Jurkat, Clone E6-1 (cell line): ENCODE results near the gene TCIRG1.
A peak's percentile ranks its signal among the peaks of the same experiment; 100 is the strongest.

Experiments used
- DNase-seq: peaks from one replicate; pipeline ENCODE4 v3.0.0-alpha.2; 2011; ENCODE audit warnings: low read depth, low spot score
- H3K4me3 ChIP-seq: 2 replicates; pipeline ENCODE4 v1.5.1; 2011; ENCODE audit warnings: mild to moderate bottlenecking, low read length, control low read depth, moderate library complexity

The TCIRG1 gene

DNA sequence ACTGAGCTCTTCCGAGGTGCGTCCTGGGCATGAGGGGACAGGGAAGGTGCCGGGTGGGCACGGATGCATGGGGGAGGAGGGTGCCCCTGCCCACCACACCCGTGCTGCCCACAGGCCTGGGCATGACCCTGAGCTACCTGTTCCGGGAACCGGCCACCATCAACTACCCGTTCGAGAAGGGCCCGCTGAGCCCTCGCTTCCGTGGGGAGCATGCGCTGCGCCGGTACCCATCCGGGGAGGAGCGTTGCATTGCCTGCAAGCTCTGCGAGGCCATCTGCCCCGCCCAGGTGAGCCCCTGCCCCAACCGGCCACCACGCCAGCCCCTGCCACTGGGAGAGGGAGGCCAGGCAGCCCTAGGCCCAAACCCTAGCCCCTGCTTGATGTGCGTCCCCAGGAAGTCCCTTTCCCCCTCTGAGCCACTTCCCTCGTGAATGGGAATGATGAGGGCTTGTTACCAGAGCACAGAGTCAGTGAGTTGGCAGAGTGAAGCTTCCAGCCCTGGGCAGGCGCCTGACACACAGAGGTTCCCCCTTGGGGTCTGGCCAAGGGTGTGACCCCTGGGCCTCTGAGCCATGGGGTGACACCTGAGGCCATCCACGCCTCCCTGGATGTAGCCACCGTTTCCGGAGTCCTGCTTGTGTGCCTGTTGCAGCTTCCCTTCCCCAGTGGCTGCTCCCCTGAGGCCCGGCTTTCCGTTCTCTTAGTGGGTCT lies 5.7 kb upstream of the TCIRG1 start:
- no peak for DNase-seq

DNA sequence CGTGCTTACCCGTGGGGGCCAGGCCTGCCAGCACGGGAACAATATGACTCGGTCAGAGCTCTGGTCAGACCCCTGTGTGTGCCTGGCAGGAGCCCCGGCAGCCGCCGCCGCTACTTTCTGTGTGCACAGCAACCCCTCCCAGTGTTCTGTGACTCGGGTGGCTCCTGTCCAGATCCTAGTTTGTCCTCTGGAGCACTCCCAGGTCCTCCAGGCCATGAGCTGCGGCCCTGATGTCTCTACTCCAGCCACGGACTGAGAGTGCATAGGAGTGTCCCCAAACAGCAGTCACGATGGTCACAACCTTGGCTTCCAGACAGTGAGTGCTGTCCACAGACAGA lies 5.1 kb upstream of the TCIRG1 start:
- no peak overlapping the region for H3K4me3 ChIP-seq
- no peak for DNase-seq

More for the DNA sequence above, 5.7 kb upstream of the TCIRG1 start:
- no peak overlapping the region for H3K4me3 ChIP-seq

- no peak overlapping the region for H3K4me3 ChIP-seq
- no peak for DNase-seq
Observed at GRCh38 chr11:68035266-68035876, 3.5 kb upstream of the TCIRG1 start.

DNA sequence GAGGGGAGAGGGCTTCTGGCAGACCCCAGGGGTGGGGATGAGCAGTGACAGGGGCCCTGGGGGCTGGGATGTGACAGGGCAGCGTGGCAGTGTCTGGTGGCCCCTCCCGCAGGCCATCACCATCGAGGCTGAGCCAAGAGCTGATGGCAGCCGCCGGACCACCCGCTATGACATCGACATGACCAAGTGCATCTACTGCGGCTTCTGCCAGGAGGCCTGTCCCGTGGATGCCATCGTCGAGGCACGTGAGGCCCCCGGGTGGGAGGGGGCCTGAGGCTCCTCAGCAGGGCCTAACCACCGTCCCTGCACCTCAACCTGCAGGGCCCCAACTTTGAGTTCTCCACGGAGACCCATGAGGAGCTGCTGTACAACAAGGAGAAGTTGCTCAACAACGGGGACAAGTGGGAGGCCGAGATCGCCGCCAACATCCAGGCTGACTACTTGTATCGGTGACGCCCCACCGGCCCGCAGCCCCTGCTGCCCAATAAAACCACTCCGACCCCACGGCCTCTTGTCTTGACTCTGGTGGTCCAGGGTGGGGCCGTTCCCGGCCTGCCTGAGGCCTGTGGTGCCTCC lies 2.6 kb upstream of the TCIRG1 start:
- no peak for DNase-seq

DNA sequence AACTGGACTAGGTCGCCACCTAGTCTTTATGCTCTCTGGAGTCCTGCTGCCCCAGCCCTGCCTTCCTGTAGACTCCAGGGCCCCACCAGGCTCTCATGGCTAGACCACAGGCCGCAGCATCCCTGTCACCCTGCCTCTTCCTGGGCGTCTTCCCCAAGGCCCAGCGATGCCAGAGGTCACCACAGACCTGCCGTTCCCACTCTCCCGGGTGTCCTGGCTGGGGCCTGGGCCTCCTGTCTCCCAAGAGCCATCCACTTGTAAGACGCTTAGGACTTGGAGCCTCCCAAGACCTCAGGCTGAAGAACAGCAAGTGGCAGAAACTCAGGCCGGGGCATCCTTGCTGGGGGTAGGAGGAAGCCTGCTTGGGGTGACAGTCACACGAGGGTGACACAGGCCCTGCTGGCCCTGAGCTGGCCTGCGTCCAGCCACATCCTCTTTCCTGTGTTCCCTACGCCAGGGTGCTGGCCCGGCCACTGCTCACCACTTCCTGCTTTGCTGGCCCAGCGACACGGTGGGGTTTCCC lies 2.0 kb upstream of the TCIRG1 start:
- no peak overlapping the region for H3K4me3 ChIP-seq
- DNase-seq, result no peak

More for the DNA sequence above, 2.6 kb upstream of the TCIRG1 start:
- no peak overlapping the region for H3K4me3 ChIP-seq

GRCh38 chr11:68037411-68038225 lies 1.2 kb upstream of the TCIRG1 start:
- no peak for DNase-seq
- no peak overlapping the region for H3K4me3 ChIP-seq

DNA sequence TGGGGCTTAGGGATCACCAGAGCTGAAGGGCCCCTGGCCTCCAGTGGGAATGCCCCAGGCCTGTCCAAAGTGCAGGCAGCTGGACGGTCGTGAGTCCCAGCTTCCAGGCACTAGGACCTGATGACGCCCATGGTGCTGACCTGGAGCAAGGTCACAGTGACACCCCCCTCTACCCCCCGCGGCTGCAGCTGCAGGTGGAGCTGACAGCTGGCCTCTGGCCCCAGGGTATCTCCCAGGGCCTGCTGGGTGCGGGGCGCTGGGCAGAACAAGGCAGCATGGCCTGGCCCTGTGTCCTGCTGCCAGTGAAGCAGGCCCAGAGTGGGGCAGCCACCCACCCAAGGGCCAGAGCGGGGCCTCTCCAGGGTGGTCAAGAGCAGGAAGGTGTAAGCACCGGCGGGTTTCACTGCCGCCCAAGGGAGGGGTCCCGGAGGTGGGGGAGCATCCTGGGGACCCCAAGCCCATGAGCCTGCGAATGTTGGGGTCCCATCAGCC lies 553 bp upstream of the TCIRG1 start:
- no peak for DNase-seq
- H3K4me3 ChIP-seq, result no peak overlapping the region

DNA sequence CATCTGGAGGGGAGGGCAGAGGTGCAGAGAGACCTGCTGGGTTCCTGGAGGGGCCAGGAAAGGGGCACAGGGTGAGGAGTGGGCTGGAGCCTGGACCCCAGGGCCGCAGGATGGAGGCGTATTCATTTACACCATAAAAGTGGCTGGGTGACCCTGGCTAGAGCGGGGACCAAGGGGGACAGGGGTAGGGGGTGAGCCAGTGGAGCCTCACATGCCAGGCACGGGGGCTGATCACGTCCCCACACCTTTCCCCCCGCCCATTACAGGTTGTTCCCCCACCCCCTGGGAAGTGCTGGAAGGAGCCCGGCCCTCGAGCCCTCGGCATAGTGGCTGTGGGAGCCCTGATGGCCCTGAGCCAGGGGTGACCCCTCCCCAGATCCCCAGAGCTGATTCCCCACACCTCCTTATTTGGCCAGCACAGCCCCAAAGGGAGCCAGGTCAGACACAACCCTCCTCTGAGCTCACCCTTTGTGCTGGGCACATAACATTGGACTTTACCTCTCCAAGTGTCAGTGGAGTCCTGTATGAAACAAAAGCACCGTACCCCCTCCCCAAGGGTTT lies 781 bp downstream of the TCIRG1 start:
- DNase-seq, result no peak
- no peak overlapping the region for H3K4me3 ChIP-seq

- DNase-seq, result peak; percentile 15
- peak overlapping the region; percentile 6 for H3K4me3 ChIP-seq
Observed at GRCh38 chr11:68040101-68040956, 1.5 kb downstream of the TCIRG1 start.

GRCh38 chr11:68040957-68041591 lies 2.2 kb downstream of the TCIRG1 start:
- no peak for DNase-seq

DNA sequence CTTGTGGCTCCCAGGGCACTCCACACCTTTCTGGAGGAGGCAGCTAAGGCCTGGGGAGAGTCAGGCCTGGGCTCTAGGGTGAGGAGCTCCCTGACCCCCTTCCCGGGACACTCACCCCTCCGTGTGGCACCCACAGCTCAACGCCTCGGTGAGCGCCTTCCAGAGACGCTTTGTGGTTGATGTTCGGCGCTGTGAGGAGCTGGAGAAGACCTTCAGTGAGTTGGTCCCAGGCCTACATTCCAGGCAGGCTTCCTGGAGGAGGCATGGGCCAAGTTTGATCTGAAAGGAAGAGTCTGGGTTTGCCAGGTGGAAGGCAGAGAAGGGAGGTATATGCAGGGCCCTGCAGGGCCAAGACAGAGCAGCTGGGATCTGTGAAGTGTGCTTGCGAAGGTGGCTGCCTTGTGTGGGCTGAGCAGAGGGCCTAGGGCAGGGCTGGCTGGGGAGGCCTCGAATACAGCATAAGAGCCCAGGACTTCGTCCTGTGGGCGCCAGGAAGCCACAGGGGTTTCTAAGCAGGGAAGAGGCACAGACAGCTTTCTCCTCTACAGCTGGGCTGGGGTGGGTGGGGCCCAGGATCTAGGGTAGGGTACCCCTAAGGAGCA lies 2.9 kb downstream of the TCIRG1 start:
- no peak overlapping the region for H3K4me3 ChIP-seq
- DNase-seq, result no peak

More at GRCh38 chr11:68040957-68041591, 2.2 kb downstream of the TCIRG1 start:
- peak overlapping the region; percentile 6; the same call in 1 of the 2 replicates for H3K4me3 ChIP-seq

- H3K4me3 ChIP-seq, result no peak overlapping the region
- no peak for DNase-seq
Observed at GRCh38 chr11:68042219-68043028, 3.6 kb downstream of the TCIRG1 start.

DNA sequence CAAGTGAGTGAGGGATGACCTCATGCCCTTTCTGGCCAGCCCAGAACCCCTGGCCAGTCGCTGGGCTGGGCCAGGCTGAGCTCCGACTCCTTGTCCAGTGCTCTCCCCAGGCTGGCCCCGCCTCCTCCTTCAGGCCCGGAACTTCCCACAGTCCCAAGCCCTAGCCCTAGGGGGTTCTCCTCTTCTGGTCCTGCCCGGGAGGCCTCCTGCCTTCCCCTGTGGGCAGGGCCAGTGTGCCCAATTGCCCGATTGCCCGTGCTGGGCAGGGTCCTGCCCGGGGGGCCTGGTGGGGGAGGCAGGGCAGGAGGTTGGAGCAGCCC lies 4.2 kb downstream of the TCIRG1 start:
- DNase-seq, result no peak
- no peak overlapping the region for H3K4me3 ChIP-seq

DNA sequence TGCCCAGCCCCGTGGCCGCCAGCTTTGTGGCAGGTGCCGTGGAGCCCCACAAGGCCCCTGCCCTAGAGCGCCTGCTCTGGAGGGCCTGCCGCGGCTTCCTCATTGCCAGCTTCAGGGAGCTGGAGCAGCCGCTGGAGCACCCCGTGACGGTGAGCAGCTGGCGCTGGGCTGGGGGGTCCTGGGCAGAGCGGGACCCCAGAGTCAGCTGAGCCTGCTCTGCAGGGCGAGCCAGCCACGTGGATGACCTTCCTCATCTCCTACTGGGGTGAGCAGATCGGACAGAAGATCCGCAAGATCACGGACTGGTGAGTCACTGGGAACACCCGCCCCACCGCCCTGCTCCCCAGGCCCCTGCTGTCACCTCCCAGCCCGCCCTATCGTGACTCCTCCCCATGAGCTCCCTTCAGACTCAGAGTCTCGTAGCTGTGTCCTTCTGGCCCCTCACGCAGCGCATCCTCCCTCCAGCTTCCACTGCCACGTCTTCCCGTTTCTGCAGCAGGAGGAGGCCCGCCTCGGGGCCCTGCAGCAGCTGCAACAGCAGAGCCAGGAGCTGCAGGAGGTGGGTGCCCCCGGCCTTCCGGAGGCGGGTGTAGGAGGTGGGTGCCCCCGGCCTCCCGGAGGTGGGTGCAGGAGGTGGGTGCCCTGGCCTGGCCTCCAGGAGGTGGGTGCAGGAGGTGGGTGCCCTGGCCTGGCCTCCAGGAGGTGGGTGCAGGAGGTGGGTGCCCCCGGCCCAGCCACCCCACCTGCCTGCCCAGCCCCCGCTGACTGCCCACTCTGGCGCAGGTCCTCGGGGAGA lies 4.7 kb downstream of the TCIRG1 start:
- H3K4me3 ChIP-seq, result no peak overlapping the region
- DNase-seq, result no peak

GRCh38 chr11:68044145-68044813 lies 5.5 kb downstream of the TCIRG1 start:
- no peak overlapping the region for H3K4me3 ChIP-seq
- no peak for DNase-seq
